Prostate gland (tissue), 2 donors: ENCODE measurements around the gene GRK4.

Experiments
- CTCF ChIP-seq, 4 experiments: fragments of 200-600 bp in 2 of 4; fragments of 450-650 bp in 2 of 4; sonication (generic) in 2 of 4; IDR thresholded peaks; 1 replicate in 3 of 4; 2 replicates in 1 of 4; pipeline ENCODE4 v1.5.1; 2016 to 2019; ENCODE audit warnings: antibody characterized with exemption in 4 of 4, mild to moderate bottlenecking in 2 of 4, moderate library complexity in 2 of 4
- POLR2AphosphoS5 ChIP-seq: sonication (generic); formaldehyde crosslinking; IDR thresholded peaks from one replicate; pipeline ENCODE4 v1.6.1; 2017; ENCODE audit warnings: antibody characterized with exemption

- TF ChIP-seq CTCF (IDR thresholded peaks at IDR 0.05) (no peak), POLR2AphosphoS5 (no peak)
These were observed 25.4 kb upstream of the GRK4 start for GRCh38 chr4:2937986-2938385.
